Measurements from ENCODE around the gene PSORS1C1. TPM values are rescaled to one million over a fixed set of nuclear protein-coding genes. Genes with fewer than 3 reads are reported as not detected.
A peak's percentile ranks its signal among the peaks of the same experiment; 100 is the strongest.
"Not testable (repeated sequence)": the region's sequence is repeated elsewhere in the genome, so short reads cannot be mapped to it uniquely, and the experiment has no call there.

PSORS1C1 gene
- total RNA-seq, 1 experiment from 2014 or later: 0.39 TPM

DNA sequence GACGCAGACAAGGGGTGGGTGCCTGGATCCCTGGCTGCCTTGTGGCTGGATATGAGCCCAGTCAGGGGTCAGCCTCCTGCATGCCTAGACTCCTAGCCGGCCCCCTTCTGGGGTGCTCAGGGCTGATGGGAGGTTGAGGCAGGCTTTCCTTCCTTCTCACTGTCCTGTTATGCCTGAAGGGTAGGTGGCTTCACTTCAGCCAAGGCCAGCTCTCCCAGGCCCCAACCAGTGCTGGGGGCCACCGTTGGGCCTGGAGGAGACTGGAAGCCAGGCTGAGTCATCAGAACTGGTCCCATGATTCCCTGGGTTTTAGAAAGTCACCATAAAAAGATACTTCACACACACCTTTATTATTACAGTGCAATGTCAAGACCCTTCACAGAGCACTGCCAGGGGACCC, 58.8 kb downstream of the PSORS1C1 start:
- Histone ChIP-seq H3K9me3 (replicated peaks) (no peaks in the 10 kb centered on the region), H3K4me1 (replicated peaks) (peaks cover 17% of the 10 kb centered on the region), H3K4me3 (no peak overlapping the region), H3K27ac (no peak overlapping the region), H3K36me3 (no peaks in the 10 kb centered on the region), H3K27me3 (replicated peaks) (no peaks in the 10 kb centered on the region)
- DNase-seq (ENCODE audit: low read depth in 1 of 2, low spot score in 2 of 2): no peak

DNA sequence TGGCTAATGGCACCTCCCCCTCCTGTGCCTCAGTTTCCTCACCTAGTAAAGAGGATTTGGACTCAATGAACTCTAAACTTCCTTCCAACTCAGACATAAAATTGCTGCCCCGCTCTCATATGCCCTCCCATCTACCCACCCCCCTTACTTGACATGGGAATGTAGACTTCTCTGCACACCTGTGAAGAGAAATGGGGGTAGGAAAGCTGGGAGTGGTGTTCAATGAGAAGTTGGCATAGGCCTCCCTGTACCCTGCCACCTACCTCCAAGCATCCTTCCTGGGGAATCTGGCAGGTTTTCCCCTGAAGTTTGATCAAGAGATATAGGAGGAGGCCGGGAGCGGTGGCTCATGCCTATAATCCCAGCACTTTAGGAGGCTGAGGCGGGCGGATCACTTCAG, 59.8 kb downstream of the PSORS1C1 start:
- no peak for DNase-seq (ENCODE audit: low read depth in 1 of 2, low spot score in 2 of 2)
- Histone ChIP-seq H3K27me3 (replicated peaks) (no peaks in the 10 kb centered on the region), H3K9me3 (replicated peaks) (no peaks in the 10 kb centered on the region), H3K36me3 (no peaks in the 10 kb centered on the region), H3K4me1 (replicated peaks) (peaks cover 26% of the 10 kb centered on the region), H3K4me3 (no peak overlapping the region), H3K27ac (no peak overlapping the region)

DNA sequence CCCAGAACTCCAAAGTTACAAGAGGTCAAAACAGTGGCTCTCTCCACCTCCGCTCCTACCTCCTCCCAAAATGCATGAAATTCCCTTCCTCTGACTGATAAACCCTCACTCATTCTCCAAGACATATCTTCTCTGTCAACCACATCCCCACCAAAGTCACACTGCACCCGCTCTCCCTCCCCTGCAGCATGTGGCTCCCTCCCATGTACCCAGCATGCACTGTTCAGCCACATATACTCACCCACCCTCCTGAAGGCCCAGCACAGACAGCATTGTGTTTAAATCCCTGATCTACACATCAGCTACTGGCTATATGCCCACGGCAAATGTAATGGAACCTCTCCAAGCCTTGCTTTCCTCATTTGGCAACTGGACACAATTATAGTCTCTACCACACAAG, 61.4 kb downstream of the PSORS1C1 start:
- H3K27ac ChIP-seq: no peak overlapping the region
- no peaks in the 10 kb centered on the region for H3K9me3 ChIP-seq (replicated peaks)

DNA sequence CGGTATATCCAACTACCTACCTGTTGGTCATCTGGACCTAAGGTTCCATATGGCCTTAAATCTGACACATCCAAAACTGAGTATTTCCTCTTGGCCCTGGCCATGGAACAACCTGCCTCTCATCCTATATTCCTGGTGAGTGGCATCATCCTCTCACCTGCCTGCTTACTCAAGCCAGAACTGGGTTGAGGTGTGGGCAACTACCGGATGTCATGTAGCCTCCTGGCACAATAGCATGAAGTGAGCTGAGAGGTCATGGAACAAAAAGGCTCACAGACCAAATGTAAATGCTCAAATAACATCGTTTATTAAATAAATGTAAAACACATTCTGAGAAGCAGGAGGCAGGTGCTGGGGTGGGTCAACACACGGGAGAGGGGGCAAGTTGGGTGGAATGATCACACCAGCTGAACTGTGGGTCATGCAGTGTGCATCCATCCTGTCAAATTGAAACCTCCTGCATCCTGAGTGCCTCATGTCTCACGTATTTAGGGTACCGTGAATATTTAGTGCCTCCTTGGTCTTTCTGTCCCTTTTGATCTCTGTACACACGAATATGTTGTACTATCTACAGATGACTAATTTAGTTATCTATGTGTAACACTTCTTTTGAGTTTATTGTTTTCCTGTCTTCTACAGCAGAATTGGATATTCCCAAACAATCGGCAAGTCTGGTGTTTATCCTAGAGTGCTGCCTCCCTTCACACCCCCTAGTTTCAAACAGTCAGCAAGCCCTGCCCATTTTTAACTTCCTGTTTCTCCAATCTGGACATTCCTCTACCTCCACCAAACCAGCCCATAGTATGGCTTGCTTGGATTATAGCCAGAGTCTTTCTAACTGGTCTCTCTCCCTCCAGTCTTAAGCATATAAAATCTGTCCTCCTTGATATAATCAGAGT, 63.8 kb downstream of the PSORS1C1 start:
- H3K27me3 ChIP-seq (replicated peaks): no peaks in the 10 kb centered on the region
- H3K4me3 ChIP-seq: no peak overlapping the region
- no peaks in the 10 kb centered on the region for H3K36me3 ChIP-seq
- H3K4me1 ChIP-seq (replicated peaks): peaks cover 26% of the 10 kb centered on the region
- no peak overlapping the region for H3K27ac ChIP-seq
- no peaks in the 10 kb centered on the region for H3K9me3 ChIP-seq (replicated peaks)
- DNase-seq (ENCODE audit: low read depth in 1 of 2, low spot score in 2 of 2): peak in 1 of 2 experiments; percentile 16

More for the DNA sequence above, 61.4 kb downstream of the PSORS1C1 start:
- Histone ChIP-seq H3K4me1 (replicated peaks) (peaks cover 26% of the 10 kb centered on the region), H3K36me3 (no peaks in the 10 kb centered on the region), H3K27me3 (replicated peaks) (no peaks in the 10 kb centered on the region), H3K4me3 (no peak overlapping the region)
- peak; percentile 54 to 63 for DNase-seq (ENCODE audit: low read depth in 1 of 2, low spot score in 2 of 2)

DNA sequence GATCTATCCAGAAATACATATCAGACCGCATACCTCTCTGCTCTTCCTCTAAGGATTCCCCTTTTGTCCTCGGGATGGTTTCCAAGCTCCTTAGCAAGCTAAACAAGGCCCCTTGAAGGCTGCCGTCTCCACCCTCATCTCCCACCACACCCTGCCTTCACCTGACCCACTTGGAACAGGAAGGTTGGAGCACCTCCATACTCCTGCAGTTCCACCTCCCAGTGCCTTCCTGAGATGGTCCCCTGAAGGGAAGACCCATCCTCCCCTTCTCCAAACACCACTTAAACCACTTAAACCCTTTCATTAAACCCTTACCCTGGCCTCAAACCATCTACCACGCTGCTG, 64.4 kb downstream of the PSORS1C1 start:
- Histone ChIP-seq H3K36me3 (no peaks in the 10 kb centered on the region), H3K27ac (no peak overlapping the region), H3K4me3 (no peak overlapping the region), H3K9me3 (replicated peaks) (no peaks in the 10 kb centered on the region), H3K27me3 (replicated peaks) (no peaks in the 10 kb centered on the region), H3K4me1 (replicated peaks) (peaks cover 26% of the 10 kb centered on the region)
- DNase-seq (ENCODE audit: low read depth in 1 of 2, low spot score in 2 of 2): no peak

DNA sequence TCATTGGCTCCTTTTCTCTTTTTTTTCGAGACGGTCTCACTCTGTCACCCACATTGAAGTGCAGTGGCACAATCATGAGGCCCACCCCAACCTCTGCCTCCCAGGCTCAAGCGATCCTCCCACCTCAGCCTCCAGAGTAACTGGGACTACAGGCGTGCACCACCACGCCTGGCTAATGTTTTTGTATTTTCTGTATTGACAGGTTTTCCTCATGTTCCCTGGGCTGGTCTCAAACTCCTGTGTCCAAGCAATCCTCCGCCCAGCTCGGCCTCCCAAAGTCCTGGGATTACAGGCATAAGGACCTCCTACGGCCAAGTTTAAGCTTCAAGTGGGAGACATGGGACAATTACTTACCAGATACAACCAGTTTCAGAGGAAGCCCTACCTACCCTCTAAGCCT, 65.3 kb downstream of the PSORS1C1 start:
- H3K27me3 ChIP-seq (replicated peaks): no peaks in the 10 kb centered on the region
- DNase-seq (ENCODE audit: low read depth in 1 of 2, low spot score in 2 of 2): no peak
- H3K4me1 ChIP-seq (replicated peaks): peaks cover 26% of the 10 kb centered on the region
- H3K27ac ChIP-seq: no peak overlapping the region
- no peaks in the 10 kb centered on the region for H3K9me3 ChIP-seq (replicated peaks)
- no peaks in the 10 kb centered on the region for H3K36me3 ChIP-seq
- no peak overlapping the region for H3K4me3 ChIP-seq

DNA sequence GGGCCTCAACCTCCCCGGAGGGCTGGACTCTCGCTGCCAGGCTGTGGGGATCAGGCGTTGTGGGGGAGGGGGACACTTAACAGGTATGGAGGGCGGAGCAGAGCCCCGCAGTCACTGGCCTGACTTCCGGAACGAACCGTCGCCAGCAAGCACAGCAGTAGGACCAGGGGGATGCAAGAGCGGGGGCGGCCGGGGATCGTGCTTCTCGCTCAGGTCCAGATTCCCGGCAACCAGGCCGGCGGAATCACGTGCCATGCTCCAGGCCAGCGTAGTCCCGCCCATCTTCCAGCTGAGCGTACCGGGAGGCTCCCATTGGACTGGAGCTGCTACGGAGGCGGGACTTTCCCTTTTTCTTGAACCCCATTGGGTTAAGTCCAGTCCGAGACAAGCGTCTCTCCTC, 65.9 kb downstream of the PSORS1C1 start:
- no peak for DNase-seq (ENCODE audit: low read depth in 1 of 2, low spot score in 2 of 2)
- Histone ChIP-seq H3K27me3 (replicated peaks) (no peaks in the 10 kb centered on the region), H3K4me1 (replicated peaks) (peaks cover 23% of the 10 kb centered on the region), H3K36me3 (no peaks in the 10 kb centered on the region), H3K4me3 (no peak overlapping the region), H3K27ac (no peak overlapping the region), H3K9me3 (replicated peaks) (no peaks in the 10 kb centered on the region)

DNA sequence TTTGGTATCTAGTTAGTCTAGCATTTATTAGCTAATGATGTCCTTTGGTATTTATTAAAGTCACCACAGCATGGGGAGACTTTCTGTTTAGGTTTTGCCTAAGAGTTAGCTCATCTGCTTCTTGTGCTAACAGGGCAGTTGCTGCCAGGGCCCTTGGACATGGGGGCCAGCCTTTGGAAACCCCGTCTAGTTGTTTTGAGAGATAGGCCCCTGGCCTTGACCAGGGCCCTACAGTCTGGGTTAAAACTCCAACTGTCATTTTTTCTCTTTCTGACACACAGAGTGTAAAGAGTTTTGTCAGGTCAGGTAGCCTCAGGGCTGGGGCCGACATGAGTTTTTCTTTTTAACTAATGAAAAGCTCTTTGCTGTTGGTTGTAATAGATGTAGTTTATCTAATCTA, 68.7 kb downstream of the PSORS1C1 start:
- H3K36me3 ChIP-seq; DNase-seq (ENCODE audit: low read depth in 1 of 2, low spot score in 2 of 2); H3K27ac ChIP-seq; H3K27me3 ChIP-seq (replicated peaks); H3K4me3 ChIP-seq; H3K4me1 ChIP-seq (replicated peaks); H3K9me3 ChIP-seq (replicated peaks): not testable (repeated sequence)

DNA sequence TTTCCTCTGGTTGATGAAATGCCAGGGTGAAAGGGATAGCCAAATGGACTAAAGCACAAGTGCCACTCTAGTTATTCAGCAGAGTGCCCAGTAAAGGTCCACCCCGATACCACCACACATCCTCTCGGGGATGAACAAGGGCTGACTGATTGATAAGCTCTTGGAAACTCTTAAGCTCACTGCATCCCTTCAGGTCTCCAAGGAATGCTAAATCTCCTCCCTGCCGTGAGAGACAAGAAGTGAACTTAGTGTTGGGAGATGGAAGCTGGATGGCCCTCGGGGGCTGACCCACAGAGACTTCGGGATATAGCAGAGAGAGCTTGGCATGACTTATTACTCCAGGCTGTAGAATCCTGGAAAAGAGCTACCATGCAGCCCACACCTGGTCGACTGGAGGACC, 69.3 kb downstream of the PSORS1C1 start:
- not testable (repeated sequence) for H3K4me1 ChIP-seq (replicated peaks); H3K9me3 ChIP-seq (replicated peaks); DNase-seq (ENCODE audit: low read depth in 1 of 2, low spot score in 2 of 2); H3K27ac ChIP-seq; H3K36me3 ChIP-seq; H3K4me3 ChIP-seq; H3K27me3 ChIP-seq (replicated peaks)

DNA sequence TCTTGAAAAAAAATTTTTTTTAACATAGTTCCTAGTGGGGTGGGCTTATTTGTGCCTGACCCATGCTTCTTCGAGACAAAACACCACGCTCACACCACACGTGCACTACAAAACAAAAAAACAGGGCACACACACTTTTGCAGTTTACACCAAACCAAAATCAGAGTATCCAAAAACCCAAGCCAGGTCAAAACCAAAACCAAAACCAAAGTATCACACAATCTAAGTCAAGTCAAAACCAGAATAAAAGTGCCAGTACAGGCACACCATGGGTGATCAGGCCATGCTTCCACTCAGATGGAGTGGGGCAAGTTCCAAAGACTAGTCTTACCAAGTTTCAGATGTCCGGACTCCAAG, 71.1 kb downstream of the PSORS1C1 start:
- not testable (repeated sequence) for H3K36me3 ChIP-seq; H3K27me3 ChIP-seq (replicated peaks); H3K27ac ChIP-seq; H3K4me1 ChIP-seq (replicated peaks); DNase-seq (ENCODE audit: low read depth in 1 of 2, low spot score in 2 of 2); H3K4me3 ChIP-seq; H3K9me3 ChIP-seq (replicated peaks)

DNA sequence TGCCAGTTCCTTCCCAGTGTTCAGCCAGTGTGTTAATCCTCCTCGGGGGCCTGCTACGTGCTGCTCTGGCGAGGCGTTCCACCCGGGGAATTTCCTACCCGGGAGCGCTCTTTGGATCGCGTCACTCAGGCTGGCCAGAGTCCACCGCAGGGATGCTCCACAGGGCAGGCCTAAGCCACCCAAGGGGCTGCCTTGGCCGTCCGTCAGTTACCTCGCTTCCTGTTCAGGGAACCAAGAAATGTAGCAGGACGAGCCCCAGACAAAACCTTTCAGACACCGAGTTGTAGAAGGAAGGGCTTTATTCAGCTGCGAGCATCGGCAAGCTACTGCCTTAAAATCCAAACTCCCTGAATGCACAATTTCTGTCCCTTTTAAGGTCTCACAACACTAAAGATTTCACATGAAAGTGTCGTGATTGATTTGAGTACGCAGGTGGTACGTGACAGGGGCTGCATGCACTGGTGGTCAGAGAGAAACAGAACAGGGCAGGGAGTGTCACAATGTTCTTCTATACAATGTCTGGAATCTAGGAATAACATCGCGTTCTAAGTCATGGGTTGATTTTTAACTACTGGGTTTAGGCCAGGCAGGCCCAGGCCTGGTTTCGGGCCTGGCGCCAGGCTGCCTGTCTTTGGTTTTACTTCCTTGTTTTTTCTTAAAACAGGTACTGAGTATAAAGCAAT, 71.6 kb downstream of the PSORS1C1 start:
- no peaks in the 10 kb centered on the region for H3K27me3 ChIP-seq (replicated peaks)
- H3K9me3 ChIP-seq (replicated peaks): no peaks in the 10 kb centered on the region
- H3K27ac ChIP-seq: no peak overlapping the region
- H3K36me3 ChIP-seq: no peaks in the 10 kb centered on the region
- no peak overlapping the region for H3K4me3 ChIP-seq
- no peak for DNase-seq (ENCODE audit: low read depth in 1 of 2, low spot score in 2 of 2)
- no peaks in the 10 kb centered on the region for H3K4me1 ChIP-seq (replicated peaks)

DNA sequence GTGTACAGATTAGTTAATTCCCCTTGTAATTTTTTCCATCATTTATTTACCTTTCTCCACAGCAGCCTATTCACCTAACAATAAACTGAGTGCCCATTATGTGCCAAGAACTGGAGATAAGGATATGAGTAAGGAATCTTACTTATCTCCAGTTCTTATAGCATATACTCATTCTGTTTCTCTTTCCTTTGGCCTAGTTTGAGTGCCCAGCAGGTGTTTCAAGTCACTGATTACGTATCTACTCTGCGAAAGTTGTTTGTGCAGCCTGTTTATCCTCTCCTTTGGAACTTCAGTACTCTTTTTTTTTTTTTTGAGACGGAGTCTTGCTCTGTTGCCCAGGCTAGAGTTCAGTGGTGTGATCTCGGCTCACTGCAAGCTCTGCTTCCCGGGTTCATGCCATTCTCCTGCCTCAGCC, 73.2 kb downstream of the PSORS1C1 start:
- Histone ChIP-seq H3K27ac (no peak overlapping the region), H3K36me3 (no peaks in the 10 kb centered on the region), H3K9me3 (replicated peaks) (no peaks in the 10 kb centered on the region), H3K27me3 (replicated peaks) (no peaks in the 10 kb centered on the region), H3K4me3 (no peak overlapping the region), H3K4me1 (replicated peaks) (no peaks in the 10 kb centered on the region)
- no peak for DNase-seq (ENCODE audit: low read depth in 1 of 2, low spot score in 2 of 2)

DNA sequence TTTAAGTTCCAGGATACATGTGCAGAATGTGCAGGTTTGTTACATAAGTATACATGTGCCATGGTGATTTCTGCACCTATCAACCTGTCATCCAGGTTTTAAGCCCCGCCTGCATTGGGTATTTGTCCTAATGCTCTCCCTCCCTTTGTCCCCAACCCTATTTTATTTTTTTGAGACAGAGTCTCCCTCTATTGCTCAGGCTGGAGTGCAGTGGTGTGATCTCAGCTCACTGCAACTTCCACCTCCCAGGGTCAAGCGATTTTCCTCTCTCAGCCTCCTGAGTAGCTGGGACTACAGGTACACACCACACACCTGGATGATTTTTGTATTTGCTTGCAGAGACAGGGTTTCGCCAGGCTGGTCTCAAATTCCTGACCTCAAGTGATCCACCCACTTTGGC, 74.6 kb downstream of the PSORS1C1 start:
- not testable (repeated sequence) for H3K4me3 ChIP-seq; H3K27ac ChIP-seq; DNase-seq (ENCODE audit: low read depth in 1 of 2, low spot score in 2 of 2); H3K9me3 ChIP-seq (replicated peaks); H3K36me3 ChIP-seq; H3K4me1 ChIP-seq (replicated peaks); H3K27me3 ChIP-seq (replicated peaks)
